ENCODE measurements around the gene MBTD1. TPM values are rescaled to one million over a fixed set of nuclear protein-coding genes. Genes with fewer than 3 reads are reported as not detected.
"Not testable (repeated sequence)": the region's sequence is repeated elsewhere in the genome, so short reads cannot be mapped to it uniquely, and the experiment has no call there.

The MBTD1 gene
- total and polyA plus RNA-seq, 7 donors, result 4.8 to 16.1 (median 12.5) TPM

GRCh38 chr17:51229889-51230288 is 30.0 kb downstream of the MBTD1 start:
- H3K4me1 ChIP-seq, result no peaks in the 10 kb centered on the region
- intact Hi-C loops (cut with DNase I), result no loop called here
- H3K9me3 ChIP-seq, result no peaks in the 10 kb centered on the region
- DNase-seq, result no peak
- no peak overlapping the region for H3K27ac ChIP-seq
- H3K36me3 ChIP-seq, result no peaks in the 10 kb centered on the region
- 97 to 99% methylated on average over 3 of the region's 3 CpGs for WGBS, 2 donors
- TF ChIP-seq CTCF (IDR thresholded peaks at IDR 0.05) (no peak), POLR2AphosphoS5 (IDR thresholded peaks at IDR 0.05) (no peak), POLR2A (IDR thresholded peaks at IDR 0.05) (no peak), EP300 (IDR thresholded peaks at IDR 0.05) (no peak)
- no peak overlapping the region for H3K4me3 ChIP-seq
- no peaks in the 10 kb centered on the region for H3K27me3 ChIP-seq

- 79 to 82% methylated on average over 4 of the region's 4 CpGs for WGBS, 2 donors
- H3K4me1 ChIP-seq, result no peaks in the 10 kb centered on the region
- H3K27ac ChIP-seq, result no peak overlapping the region
- no peak overlapping the region for H3K4me3 ChIP-seq
- TF ChIP-seq POLR2AphosphoS5 (IDR thresholded peaks at IDR 0.05) (no peak), EP300 (IDR thresholded peaks at IDR 0.05) (no peak), CTCF (IDR thresholded peaks at IDR 0.05) (no peak), POLR2A (IDR thresholded peaks at IDR 0.05) (no peak)
- intact Hi-C loops (cut with DNase I), result no loop called here
- no peaks in the 10 kb centered on the region for H3K27me3 ChIP-seq
- peaks cover 0 to 10% (median 0%) of the 10 kb centered on the region in 4 donors for H3K36me3 ChIP-seq
- no peak for DNase-seq
- no peaks in the 10 kb centered on the region for H3K9me3 ChIP-seq
Observed at GRCh38 chr17:51228161-51228560, 31.7 kb downstream of the MBTD1 start.

- intact Hi-C loops (cut with DNase I); H3K27me3 ChIP-seq; H3K27ac ChIP-seq; H3K4me3 ChIP-seq; H3K4me1 ChIP-seq; H3K9me3 ChIP-seq; DNase-seq: not testable (repeated sequence)
- 48 to 79% methylated on average over 7 of the region's 7 CpGs for WGBS, 2 donors
- peaks cover 0 to 35% (median 3%) of the 10 kb centered on the region in 4 donors for H3K36me3 ChIP-seq
Observed at GRCh38 chr17:51225523-51225922, 34.3 kb downstream of the MBTD1 start.

- Histone ChIP-seq H3K9me3 (no peaks in the 10 kb centered on the region), H3K27ac (no peak overlapping the region), H3K4me1 (no peaks in the 10 kb centered on the region), H3K27me3 (no peaks in the 10 kb centered on the region), H3K4me3 (no peak overlapping the region), H3K36me3 (peaks cover 5 to 44% (median 8%) of the 10 kb centered on the region in 4 donors)
- TF ChIP-seq CTCF (IDR thresholded peaks at IDR 0.05) (no peak), POLR2AphosphoS5 (IDR thresholded peaks at IDR 0.05) (no peak), EP300 (IDR thresholded peaks at IDR 0.05) (no peak), POLR2A (IDR thresholded peaks at IDR 0.05) (no peak)
- WGBS, 2 donors, result 19 to 44% methylated on average over 10 of the region's 10 CpGs
- intact Hi-C loops (cut with DNase I), result no loop called here
- no peak for DNase-seq
Observed at GRCh38 chr17:51224402-51225262, 35.2 kb downstream of the MBTD1 start.

- Histone ChIP-seq H3K36me3 (peaks cover 8 to 76% (median 23%) of the 10 kb centered on the region in 4 donors), H3K4me1 (no peaks in the 10 kb centered on the region), H3K27me3 (no peaks in the 10 kb centered on the region), H3K9me3 (no peaks in the 10 kb centered on the region), H3K27ac (no peak overlapping the region), H3K4me3 (no peak overlapping the region)
- TF ChIP-seq CTCF (IDR thresholded peaks at IDR 0.05), result no peak
- TF ChIP-seq POLR2AphosphoS5 (IDR thresholded peaks at IDR 0.05), result no peak
- no peak for TF ChIP-seq POLR2A (IDR thresholded peaks at IDR 0.05)
- no peak for TF ChIP-seq EP300 (IDR thresholded peaks at IDR 0.05)
- 90 to 91% methylated on average over 4 of the region's 4 CpGs for WGBS, 2 donors
- intact Hi-C loops (cut with DNase I), result no loop called here
- DNase-seq, result no peak
Observed at GRCh38 chr17:51221322-51221721, 38.5 kb downstream of the MBTD1 start.
